HEK293 (cell line): ENCODE data around the gene HERC3.

Experiments
- BCL11A ChIP-seq: fragments of 450-650 bp; formaldehyde crosslinking; IDR thresholded peaks from 2 replicates; pipeline ENCODE4 v1.5.1; 2016; ENCODE audit warnings: low read depth, missing biosample characterization, missing genetic modification characterization
- ZNF501 ChIP-seq: fragments of 450-650 bp; formaldehyde crosslinking; IDR thresholded peaks from 2 replicates; pipeline ENCODE4 v1.5.1; 2016; ENCODE audit warnings: missing biosample characterization, missing genetic modification characterization
- TF ChIP-seq, protein P1 (sequence below): fragments of 450-650 bp; formaldehyde crosslinking; IDR thresholded peaks from 2 replicates; pipeline ENCODE4 v1.5.1; 2016; ENCODE audit warnings: missing biosample characterization, missing genetic modification characterization
- TF ChIP-seq, protein P2 (sequence below): fragments of 450-650 bp; formaldehyde crosslinking; conservative IDR thresholded peaks from 2 replicates; pipeline ENCODE4 v1.5.1; 2016; ENCODE audit warnings: low read depth, missing biosample characterization, missing genetic modification characterization

DNA sequence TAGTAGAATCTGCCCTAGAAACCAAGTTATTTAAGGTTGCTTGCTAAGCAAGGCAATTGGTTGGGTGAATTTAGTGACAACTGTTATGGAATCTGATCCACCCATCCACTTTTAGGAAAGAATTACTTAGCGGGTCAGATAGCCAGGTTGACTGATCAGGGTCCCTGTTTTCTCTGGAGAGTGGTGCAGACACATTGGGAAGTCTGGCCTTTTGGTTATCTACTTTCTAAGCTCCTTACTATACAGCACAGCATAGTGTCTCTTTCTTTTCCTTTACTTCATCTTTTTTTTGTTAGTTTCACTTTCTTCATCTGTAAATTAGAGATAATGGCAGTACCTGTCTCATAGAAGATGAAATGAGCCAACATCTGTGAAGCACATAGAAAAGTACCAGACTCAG lies 7.4 kb downstream of the HERC3 start:
- TF ChIP-seq, protein P1, sequence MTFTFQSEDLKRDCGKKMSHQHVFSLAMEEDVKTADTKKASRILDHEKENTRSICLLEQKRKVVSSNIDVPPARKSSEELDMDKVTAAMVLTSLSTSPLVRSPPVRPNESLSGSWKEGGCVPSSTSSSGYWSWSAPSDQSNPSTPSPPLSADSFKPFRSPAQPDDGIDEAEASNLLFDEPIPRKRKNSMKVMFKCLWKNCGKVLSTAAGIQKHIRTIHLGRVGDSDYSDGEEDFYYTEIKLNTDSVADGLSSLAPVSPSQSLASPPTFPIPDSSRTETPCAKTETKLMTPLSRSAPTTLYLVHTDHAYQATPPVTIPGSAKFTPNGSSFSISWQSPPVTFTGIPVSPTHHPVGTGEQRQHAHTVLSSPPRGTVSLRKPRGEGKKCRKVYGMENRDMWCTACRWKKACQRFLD (tag by site-specific recombination) = no peak
- TF ChIP-seq BCL11A (tag by site-specific recombination) (no peak), ZNF501 (tag by site-specific recombination) (no peak)
- TF ChIP-seq, protein P2, sequence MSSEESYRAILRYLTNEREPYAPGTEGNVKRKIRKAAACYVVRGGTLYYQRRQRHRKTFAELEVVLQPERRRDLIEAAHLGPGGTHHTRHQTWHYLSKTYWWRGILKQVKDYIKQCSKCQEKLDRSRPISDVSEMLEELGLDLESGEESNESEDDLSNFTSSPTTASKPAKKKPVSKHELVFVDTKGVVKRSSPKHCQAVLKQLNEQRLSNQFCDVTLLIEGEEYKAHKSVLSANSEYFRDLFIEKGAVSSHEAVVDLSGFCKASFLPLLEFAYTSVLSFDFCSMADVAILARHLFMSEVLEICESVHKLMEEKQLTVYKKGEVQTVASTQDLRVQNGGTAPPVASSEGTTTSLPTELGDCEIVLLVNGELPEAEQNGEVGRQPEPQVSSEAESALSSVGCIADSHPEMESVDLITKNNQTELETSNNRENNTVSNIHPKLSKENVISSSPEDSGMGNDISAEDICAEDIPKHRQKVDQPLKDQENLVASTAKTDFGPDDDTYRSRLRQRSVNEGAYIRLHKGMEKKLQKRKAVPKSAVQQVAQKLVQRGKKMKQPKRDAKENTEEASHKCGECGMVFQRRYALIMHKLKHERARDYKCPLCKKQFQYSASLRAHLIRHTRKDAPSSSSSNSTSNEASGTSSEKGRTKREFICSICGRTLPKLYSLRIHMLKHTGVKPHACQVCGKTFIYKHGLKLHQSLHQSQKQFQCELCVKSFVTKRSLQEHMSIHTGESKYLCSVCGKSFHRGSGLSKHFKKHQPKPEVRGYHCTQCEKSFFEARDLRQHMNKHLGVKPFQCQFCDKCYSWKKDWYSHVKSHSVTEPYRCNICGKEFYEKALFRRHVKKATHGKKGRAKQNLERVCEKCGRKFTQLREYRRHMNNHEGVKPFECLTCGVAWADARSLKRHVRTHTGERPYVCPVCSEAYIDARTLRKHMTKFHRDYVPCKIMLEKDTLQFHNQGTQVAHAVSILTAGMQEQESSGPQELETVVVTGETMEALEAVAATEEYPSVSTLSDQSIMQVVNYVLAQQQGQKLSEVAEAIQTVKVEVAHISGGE (tag by site-specific recombination) = no peak
